ENCODE results near the gene DISP2.

Gene DISP2

GRCh38 chr15:40427188-40427587 is 69.2 kb downstream of the DISP2 start:
- no peak for DNase-seq

- no peak for DNase-seq
These were observed 70.2 kb downstream of the DISP2 start for GRCh38 chr15:40428185-40428584.
